GM19035 (cell line): ENCODE results near the gene FRY.

Experiments used
- ATAC-seq: cut with Tn5 transposase; IDR thresholded peaks from one replicate; pipeline ENCODE4 v1.9.1; 2021; ENCODE audit not compliant: unreplicated experiment

FRY gene

DNA sequence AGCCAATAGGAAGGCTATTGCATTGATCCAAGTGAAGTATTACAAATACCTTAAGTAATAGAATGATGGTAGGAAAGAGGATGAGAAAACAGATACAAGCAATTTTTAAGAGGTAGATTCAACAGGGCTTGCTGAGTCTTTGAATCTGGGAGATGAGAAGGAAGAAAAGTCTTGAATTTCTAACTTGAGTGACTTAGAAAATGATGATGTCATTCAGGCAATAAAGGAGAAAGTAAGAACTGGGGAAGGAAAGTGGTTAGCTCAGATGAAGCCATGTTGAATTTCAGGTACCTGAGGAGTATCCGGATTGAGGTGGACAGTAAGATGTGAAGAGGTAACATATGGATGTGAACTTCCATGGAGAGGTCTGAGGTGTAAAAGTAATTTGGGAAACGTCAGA, 15.5 kb upstream of the FRY start:
- ATAC-seq, result no peak

DNA sequence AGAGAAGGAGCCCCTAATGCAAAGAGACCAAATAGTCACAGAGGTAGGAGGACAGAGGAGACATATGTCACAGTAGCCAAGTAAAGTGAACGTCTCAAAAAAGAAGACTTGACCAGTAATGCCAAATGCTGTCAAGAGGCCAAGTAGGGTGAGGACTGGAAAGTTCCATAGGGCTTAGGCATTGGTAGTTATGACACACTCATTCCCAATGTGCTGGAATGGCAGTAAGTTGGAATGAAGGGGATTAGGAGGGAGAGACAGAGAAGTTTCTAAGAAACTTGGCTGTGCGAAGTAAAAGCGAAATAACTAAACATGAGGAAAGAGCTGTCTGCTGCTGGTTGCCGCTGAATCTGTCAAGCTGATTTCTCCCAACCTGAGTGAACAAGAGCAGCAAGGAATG, 14.9 kb upstream of the FRY start:
- ATAC-seq, result no peak

DNA sequence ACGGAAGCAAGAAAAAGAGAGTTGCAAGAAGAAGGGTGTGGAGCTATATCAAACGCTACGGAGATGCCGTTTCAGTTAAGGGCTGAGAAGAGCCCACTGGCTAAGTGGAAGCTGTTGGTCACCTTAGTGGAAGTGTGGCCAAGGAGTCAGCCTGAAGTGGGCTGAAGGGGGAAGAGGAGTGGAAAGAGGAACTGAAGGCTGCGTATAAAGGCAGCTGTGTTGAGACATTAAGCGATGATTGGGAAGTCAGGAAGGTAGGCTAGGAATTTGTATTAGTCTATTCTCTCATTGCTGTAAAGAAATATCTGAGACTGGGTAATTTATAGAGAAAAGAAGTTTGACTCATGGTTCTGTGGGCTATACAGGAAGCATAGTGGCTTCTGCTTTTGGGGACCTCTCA, 14.1 kb upstream of the FRY start:
- ATAC-seq, result no peak

DNA sequence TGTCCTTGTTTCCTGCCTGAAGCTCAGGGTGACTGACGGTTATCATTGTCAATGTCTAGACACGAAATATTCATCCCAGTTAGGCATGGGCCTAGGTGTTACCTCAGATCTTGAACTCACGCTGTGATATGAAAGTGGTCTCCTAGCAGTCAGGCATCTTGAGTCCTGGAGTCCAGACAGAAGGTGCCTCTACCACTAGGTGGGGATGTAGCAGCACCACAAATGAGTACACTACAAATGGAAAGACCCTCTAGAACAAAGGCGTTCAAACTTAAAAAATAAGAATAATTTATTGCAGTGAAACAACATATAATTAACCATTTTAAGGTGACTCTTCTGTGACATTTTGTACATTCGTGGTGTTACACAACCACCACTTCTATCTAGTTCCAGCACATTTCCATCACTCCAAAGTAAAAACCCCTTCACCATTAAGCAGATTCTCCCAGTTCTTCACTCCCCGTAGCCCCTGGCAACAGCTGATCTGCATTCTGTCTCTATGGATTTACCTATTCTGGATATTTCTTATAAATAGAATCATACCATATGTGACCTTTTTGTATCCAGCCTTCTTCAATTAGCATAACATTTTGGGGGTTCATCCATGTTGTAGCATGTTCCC, 11.9 kb upstream of the FRY start:
- no peak for ATAC-seq

DNA sequence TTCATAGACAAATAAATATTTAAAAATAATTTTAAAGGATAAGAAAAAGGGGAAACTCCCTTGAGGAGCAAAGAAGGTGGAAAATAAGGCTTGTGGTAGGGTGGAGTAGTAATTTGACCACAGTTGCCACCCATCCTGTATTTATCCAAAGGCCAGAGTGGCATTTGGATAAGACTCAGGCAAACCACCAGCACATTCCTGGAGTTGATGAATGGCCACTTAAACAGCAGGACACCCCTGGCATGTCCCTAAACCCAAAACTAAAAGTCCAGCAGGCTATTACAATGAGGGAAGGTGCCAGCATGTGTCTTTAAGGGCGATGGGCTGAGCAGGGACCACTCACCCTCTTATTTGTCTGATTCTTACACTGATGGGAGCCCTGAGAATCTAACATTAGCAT, 9.8 kb upstream of the FRY start:
- ATAC-seq, result no peak

DNA sequence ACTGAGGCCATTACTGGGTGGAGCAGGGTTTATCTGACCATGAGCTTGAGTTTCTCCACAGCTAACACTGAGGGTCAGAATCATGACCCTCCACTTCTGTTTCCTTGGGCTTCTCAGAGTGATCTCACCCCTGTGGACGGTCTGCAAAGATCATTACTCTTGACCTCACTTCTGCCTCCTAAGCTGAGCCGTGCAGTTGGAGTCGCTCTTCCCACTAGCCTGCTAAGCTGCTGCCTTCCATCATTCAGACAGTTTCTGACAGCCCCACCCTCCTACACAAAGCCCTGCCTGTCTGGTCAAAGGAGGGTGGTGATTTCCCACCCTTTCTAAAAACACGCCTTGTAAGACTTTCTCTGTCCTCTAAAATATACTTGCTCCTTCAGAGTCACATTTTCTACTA, 9.3 kb upstream of the FRY start:
- no peak for ATAC-seq

DNA sequence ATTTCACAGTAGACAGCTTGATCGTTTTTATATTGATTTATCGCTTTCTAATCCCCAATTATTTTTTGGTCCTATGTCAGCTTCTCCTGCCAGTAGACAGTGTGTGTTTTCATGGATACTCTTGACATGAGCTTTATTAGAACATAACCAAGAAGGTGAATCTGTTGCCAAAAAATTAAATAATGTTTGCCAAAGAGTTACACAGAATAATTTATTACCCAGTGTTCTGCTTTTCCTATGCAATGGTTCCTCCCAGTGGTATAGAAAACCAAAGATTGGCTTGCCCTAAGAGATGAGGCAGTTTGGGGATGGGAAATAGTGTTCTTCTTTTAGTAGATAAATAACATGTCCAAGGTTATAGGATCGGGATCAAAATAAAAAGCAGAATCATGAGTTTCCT, 8.5 kb upstream of the FRY start:
- no peak for ATAC-seq

DNA sequence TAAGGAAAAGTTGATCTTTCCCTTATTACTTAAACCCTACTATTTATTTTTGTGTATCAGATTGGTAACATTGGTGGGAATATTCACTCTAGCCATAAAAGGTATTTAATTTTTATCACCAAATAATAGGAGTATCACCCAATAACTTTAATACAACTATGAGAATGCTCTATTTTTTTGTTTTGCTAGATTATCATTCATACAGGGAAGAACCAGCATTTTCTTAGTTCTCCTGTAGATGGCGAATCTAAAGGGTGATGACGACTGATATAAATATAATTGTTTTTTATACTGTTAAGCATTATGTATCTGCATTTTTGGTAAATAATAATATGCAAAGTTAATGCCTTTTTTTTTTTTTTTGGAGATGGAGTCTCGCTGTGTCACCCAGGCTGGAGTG, 7.9 kb upstream of the FRY start:
- ATAC-seq, result no peak

DNA sequence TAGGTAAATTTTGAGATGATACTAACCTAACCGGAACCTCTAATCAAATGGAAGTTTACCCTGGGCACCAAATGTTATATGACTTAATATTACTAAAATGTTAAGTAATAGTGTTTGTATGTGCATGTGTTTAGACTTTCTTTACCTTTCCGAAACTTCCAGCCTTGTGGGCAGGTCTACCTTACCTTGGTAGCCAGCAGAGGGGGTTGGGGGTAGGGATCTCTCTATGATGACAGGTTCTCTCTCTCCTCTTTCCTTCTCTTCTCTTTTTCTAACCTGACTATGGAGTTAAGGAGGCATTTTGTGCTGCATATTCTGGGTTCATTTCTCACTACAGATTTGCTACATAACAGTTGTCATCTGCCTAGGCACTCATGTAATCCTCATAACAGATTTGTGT, 6.8 kb upstream of the FRY start:
- ATAC-seq, result no peak

DNA sequence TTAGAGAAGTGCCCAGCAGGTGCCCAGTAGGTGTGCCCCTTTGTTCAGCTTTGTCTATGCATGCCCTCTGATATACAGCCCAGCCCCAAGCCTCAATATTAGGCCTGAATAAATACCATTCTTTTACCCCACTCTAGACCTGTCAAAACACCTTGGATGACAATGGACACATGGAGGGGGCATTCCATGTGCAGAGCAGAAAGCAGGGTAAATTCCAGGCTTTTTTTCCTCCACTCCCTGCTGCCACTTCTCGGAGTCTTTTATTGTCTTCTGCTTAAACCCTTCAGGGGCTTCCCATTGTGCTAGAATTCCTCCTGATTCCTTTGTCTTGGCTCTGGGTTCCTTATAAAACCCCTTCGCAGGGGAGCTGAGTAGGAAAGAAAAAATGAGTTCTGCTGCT, 5.8 kb upstream of the FRY start:
- ATAC-seq, result no peak

DNA sequence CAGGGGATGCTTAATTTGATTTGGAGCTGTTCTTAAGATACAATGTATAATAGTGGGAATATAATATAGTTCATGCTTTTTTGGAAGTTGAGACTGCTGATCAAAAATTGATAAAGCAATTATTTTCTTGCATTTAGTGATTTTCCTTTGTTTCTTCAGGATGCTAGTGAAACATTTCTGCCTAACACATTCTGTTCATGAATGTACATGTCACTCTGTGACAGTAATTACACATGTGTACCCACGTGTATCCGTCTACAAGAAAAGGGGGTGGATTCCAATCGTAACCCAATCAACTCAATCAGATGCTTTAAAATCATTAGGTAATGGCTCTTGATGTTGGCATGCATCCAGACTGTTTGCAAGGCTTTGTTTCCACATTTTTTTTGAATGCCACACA, 5.0 kb upstream of the FRY start:
- no peak for ATAC-seq

DNA sequence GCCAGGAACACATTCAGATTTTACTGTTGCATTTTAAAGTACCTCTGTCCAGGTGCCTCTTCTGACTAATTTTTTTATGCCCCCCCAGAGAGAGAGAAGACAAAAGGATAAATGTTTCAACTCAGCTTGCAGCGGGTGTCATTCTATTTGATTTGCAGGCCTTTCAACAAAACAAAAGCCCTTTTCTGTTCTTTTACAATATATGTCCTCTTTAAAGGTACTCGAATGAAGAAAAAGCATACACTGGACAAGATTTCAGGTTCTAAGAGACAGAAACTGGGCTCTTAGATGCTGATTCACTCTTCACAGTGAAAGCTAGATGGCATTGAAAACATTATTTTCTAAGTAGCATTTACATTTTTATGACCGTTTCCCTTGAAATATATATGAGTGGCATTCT, 2.9 kb upstream of the FRY start:
- no peak for ATAC-seq

DNA sequence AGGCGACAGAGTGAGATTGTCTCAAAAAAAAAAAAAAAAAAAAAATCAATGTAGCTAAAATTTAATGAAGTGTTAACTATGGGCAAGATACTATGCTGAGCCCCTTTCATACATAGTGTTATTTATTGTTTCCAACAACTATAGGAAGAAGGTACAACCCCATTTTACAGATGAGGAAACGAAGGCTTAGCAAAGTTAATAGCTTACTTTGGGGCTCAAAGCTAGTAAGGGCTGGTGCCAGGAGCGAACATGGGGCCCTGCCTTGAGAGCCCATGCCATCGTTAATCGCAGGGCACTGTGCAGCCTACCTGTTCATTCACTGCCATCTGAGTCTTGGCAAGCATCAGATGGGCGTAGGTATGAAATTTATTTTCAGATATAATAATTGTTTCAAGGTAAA, 1.9 kb upstream of the FRY start:
- ATAC-seq, result no peak

DNA sequence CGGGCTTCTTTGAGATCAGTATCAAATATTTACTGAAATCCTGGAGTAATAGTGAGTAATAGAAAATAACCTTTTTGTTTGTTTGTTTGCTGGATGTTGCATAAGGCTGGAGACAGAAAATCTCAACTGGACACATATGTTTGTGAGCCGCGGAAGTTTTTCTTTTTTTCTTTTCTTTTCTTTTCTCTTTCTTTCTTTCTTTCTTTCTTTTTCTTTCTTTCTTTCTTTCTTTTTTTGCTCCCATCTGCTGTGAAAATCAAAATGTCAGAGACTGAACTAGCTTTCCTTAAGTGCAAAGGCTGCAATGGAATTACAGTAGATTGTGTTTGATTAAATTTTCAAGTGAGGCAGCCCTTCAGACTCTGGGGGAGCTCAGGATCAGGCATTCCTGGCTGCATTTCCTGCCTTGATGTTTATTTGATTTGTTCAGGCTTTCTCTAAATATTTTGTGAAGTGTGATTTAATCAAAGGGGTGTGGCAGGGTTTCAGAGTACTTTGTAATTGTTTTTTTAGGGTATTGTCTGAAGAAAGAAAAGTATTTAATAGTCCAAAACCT, 319 bp downstream of the FRY start:
- ATAC-seq, result no peak

DNA sequence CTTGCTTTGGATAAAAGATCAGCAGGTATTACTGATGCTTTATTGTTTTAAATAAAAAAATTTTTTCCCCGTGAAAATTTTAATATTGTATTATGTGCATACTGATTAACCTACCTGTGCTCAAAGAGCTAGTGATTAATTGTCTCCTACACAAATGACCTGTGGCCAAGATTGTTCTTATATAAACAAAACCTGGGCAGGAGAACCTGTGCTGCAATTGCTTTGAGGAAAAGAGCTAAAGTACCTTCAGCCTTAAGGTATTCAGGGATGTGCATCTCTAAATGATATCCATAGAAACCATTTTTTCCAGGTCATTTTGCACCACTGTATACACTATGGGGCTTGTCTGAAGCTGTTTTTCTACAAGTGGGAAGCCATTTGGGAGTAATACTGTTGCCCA, 1.2 kb downstream of the FRY start:
- ATAC-seq, result no peak

DNA sequence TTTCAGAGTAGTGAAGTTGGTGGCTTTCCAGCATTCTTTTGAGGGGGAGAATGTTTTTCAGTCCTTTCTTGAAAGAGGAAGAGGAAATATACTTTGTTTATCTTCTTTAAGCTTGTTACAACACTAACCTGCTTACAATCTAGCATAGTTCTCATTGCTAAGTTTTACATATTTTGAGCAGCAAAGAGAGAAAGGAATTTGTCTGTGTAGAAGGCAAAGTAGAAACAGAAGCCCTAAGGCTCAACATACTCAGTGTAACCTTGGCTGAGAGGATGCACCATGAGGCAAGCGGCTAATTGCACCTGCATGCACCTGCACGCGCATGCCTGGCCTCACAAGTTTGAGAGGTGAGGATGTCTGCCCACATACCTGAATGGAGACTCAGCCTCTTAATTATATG, 2.2 kb downstream of the FRY start:
- ATAC-seq, result no peak

DNA sequence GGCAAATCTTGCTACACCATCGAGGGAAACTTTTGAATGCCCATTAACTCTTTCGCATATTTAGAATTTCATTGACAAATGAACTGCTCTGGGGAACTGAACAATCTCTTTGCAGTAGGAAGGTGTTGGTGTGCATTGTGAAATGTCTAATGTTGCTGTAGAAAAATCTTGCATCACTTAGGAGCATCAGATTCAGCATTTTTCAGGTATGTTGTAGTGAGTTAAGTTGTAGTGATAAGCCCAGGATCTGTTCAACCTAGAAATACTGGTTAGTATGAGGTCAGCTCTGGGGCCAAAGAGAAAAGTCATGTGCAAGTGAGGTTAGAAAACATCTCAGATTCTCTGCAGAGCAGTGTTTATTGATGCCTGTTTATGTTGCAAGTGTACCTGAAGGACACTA, 4.1 kb downstream of the FRY start:
- ATAC-seq, result no peak

DNA sequence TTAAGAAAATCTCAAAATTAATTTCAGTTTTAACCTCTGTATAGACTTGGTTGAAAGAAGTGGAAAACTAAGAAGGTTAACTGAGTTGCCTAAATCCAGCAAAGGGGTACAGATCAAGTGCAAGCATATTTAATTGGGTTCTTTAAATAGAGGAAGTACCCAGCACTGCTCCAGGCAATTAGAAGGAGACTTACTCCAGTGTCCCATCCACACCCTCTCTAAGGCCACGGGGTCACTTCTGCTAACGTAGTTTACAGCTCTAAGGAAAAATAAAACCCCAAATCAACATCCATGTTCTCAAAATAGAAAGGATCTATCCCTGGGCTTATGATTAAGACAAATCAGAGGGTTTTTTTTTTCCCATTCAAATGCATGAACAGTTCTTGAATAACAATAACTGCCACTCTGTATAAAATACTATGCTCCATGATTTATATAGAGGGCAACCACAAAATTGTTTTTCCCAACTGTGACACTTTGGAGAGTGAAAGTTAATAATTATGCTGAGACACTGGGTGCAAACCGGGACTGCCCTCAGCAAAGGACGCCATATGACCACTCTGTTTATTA, 4.6 kb downstream of the FRY start:
- no peak for ATAC-seq

DNA sequence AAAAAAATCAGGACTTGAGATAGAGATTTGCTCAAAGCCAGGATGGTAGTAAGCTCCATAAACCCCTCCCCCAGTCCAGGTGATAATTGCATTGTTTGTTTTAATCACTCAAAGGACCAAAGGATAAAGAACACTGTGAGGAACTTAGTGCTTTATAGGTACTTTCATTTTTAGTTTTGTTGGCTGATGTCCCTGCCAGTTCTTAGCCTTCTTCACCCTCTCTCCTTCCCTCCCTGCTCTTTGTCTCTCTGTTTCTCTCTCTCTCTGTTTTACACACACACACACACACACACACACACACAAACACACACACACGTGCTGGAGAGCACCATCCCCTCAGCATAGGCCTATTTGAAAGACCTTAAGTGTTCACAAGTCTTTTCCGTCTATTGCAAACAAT, 5.2 kb downstream of the FRY start:
- ATAC-seq, result no peak

DNA sequence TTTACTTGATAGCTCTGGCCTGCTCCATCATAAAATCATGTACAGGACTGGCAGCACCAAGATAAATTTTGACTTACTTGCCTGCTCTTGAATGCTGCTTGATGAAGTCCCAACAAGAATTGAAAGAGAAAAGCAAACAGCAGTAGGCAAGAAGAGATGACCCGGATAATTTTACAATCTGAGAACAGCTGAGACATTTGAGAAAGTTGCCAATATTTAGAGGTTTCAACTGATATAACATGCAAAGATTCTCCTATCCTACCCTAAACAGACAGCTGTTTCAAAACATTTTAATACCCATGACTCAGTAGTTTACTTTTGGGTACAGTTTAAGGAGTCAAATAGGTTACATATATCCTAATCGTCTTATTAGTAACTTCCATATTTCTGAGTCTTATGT, 5.9 kb downstream of the FRY start:
- ATAC-seq, result no peak

DNA sequence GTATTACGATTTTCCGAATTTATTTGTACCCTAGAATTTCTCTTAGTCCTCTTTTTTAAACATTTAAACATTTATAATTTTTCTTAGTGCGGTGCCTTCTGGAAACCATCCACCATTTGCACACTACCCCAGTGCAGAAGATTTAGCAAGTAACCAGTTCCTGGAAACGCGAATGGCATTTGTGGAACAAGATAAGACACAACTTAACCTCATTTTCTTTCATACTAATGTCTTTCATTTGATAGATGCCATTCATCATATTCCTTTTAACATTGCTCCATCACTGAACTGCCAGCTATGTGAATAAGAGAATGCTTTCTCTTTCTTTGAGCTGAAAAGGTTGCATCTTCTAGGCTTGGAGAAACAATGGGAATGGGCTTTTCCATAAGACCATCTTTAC, 6.8 kb downstream of the FRY start:
- ATAC-seq, result no peak

DNA sequence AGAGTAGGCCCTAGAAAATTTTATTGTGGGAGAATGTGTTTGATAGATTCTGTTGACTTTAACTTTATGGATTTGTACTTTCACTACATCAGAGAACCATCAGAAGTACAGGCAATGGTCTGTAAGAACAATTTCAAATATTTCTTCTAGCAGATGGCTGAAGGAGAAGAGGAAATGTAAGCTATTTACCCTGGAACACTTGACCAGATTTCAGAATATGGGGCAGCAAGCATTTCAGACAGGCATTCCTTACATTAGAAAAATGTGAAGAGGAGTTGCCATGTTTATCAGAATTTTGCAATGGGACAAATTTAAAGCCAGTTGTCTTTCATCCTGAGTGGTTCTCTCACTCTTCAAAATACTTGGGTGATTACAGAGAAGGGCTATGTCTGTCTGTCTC, 7.5 kb downstream of the FRY start:
- no peak for ATAC-seq

DNA sequence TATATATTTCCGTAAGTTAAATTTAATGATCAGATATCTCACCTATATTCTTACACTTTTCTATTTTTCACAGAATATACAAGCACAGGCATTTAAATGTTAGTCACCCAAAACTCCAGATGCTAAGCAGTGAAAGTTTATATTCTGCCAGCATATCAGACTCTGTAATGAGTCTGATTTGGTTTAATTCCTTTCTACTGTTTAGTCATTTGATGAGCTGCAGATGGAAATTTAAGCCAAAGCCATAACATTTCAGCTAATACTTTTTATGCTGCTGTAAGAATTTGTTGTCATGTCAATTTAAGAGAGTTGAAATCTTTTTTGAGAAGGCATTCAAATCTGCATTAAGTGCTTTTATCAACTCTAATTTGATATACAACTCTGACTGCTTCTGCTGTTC, 8.0 kb downstream of the FRY start:
- no peak for ATAC-seq
